Measurements from ENCODE around the gene TMBIM6. TPM values are rescaled to one million over a fixed set of nuclear protein-coding genes. Genes with fewer than 3 reads are reported as not detected.

TMBIM6 gene, protein sequence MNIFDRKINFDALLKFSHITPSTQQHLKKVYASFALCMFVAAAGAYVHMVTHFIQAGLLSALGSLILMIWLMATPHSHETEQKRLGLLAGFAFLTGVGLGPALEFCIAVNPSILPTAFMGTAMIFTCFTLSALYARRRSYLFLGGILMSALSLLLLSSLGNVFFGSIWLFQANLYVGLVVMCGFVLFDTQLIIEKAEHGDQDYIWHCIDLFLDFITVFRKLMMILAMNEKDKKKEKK
- 303 and 380 TPM in 2 replicates for total RNA-seq

DNA sequence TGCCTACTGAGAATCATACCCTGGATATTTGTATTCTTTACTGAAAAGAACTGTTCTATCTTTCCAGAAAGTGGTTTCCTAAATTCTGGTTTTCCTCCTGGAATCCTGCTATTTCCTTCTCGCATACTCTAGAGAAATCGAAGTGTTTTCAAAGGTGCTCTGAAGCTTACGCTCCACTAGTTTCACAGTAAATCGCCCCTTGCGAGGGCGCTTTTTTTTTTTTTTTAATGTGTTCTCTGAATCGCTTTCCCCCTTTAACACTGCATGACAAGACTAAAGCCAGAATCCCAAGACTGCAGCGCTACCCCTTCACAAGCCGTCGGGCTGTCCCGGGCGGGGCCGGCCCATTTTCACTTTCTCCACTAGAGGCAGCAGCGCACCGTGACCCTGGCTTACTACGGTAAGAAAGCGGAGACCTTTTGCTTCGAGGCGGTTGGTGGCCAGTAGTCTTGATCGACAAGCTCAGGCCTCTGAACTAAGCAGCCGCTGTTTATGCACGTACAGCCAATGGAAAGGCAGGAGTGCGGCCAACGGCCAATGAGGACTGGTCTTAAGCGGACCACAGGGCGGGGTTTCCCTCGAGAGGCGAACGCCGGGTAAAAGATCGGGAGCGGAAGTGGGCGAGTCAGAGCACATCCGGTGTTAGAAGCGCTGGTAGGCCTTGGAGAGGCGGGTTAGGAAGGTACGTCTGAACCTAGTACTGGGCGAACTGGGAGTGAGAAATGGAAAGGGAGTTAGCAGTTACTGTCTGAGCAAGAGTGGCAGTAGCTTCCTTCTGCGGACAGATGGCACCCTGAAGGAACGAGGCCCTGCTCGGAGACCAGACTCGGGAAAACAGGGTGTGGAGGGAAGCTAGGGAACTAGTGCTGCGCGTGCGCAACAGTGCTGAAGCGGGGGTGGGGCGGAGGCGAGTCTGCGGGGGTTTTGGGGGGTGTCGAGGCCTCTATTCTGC is at the start of gene TMBIM6:
Gene TMBIM6, plus strand, starts transcription at position 628 of the 952 bp plus-strand sequence. CDS start 10,937 bp downstream, outside the sequence.

DNA sequence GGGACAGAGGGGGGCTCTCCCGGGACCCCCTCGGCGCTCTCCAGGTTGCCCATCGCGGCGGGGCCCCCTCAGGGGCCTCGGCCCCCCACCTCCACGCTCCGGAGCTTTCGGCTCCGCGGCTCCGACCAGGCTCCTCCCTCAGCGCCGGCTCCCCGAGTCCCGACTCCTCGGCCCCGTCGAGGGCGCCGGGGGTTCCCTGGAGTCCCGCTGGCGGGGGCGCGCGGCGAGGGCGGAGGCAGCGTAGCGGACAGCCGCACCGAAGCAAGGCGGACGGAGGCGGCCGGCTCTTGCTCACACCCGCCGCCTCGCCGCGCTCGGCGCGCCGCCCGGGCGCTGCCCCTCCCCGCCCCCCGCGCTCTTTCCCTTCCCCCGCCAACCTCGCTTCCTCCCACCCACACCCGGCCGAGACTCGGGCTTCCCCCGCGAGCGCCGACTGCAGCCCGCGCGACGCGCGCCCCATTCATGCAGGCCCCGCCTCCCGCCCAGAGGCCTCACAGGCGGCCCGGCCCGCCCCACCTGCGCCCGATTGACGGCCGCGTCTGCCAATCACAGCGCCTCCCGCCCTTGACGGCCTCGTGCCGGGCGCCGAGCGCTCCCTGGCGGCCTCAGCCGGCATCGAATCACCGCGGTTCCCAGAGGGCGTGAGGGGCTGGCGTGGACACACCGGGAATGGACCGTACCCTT is 34.1 kb upstream of the TMBIM6 start, which contains the start of gene FMNL3:
Gene FMNL3, minus strand, starts transcription at position 278 of the 684 bp plus-strand sequence. Its CDS starts 225 bp downstream, at position 53.

Other genes starting within 250 kb of the TMBIM6 start
- 0.16 and 1.1 TPM in 2 replicates for gene KCNH3, start 202.5 kb upstream of the TMBIM6 start, total RNA-seq
- gene MCRS1, start 173.4 kb upstream of the TMBIM6 start, total RNA-seq: 70.4 and 79.4 TPM in 2 replicates
- gene FAM186B, start 135.9 kb upstream of the TMBIM6 start, total RNA-seq: 0.13 TPM in 1 of 2 replicates, not detected in the other
- 10.1 and 13.1 TPM in 2 replicates for gene PRPF40B, start 118.0 kb upstream of the TMBIM6 start, total RNA-seq
- gene FMNL3, start 34.2 kb upstream of the TMBIM6 start, total RNA-seq: 16.2 and 26.9 TPM in 2 replicates
- gene NCKAP5L, start 86.9 kb downstream of the TMBIM6 start, total RNA-seq: 19.9 and 36.0 TPM in 2 replicates
- gene BCDIN3D, start 101.5 kb downstream of the TMBIM6 start, total RNA-seq: 0.98 and 1.9 TPM in 2 replicates
- 0.13 TPM in 1 of 2 replicates, not detected in the other for gene FAIM2, start 162.3 kb downstream of the TMBIM6 start, total RNA-seq
- not detected in 2 replicates for gene AQP2, start 209.2 kb downstream of the TMBIM6 start, total RNA-seq
- gene AQP5, start 220.3 kb downstream of the TMBIM6 start, total RNA-seq: 0.13 TPM in 1 of 2 replicates, not detected in the other
- under 0.01 TPM in 1 of 2 replicates, not detected in the other for gene AQP6, start 231.4 kb downstream of the TMBIM6 start, total RNA-seq

Data from mesangial cell (primary cell).